Smooth muscle cell (in vitro differentiated cells): Measurements from ENCODE around the gene FAM20C. TPM values are rescaled to one million over a fixed set of nuclear protein-coding genes. Genes with fewer than 3 reads are reported as not detected.

Source experiments
- DNase-seq: peaks from one replicate; lab custom pipeline; 2025; ENCODE audit not compliant: unreplicated experiment; lab: John Stamatoyannopoulos, UW
- H2AFZ ChIP-seq: fragments of 200-600 bp; sonication (generic); 2 replicates; pipeline ENCODE4 v1.6.0; 2016; ENCODE audit warnings: antibody characterized with exemption, low read depth, mild to moderate bottlenecking
- H3F3A ChIP-seq: fragments of 200-600 bp; sonication (generic); 2 replicates; pipeline ENCODE4 v1.6.0; 2017; ENCODE audit warnings: antibody characterized with exemption, low read depth
- H3K27ac ChIP-seq: fragments of 200-600 bp; sonication (generic); 2 replicates; pipeline ENCODE4 v1.5.1; 2016; ENCODE audit warnings: low read depth, mild to moderate bottlenecking
- H3K27me3 ChIP-seq: fragments of 200-600 bp; sonication (generic); 2 replicates; pipeline ENCODE4 v1.6.1; 2016; ENCODE audit warnings: low read depth, mild to moderate bottlenecking
- H3K36me3 ChIP-seq: fragments of 200-600 bp; sonication (generic); 2 replicates; pipeline ENCODE4 v1.5.1; 2016; ENCODE audit warnings: low read depth
- H3K4me1 ChIP-seq: fragments of 200-600 bp; sonication (generic); 2 replicates; pipeline ENCODE4 v1.5.1; 2016; ENCODE audit warnings: low read depth
- H3K4me2 ChIP-seq: fragments of 200-600 bp; sonication (generic); 2 replicates; pipeline ENCODE4 v1.6.0; 2016; ENCODE audit warnings: mild to moderate bottlenecking
- H3K4me3 ChIP-seq: fragments of 200-600 bp; sonication (generic); 2 replicates; pipeline ENCODE4 v1.5.1; 2016; ENCODE audit warnings: mild to moderate bottlenecking
- H3K79me2 ChIP-seq: fragments of 200-600 bp; sonication (generic); 2 replicates; pipeline ENCODE4 v1.6.0; 2016; ENCODE audit warnings: low read depth, mild to moderate bottlenecking
- H3K9ac ChIP-seq: fragments of 200-600 bp; sonication (generic); 2 replicates; pipeline ENCODE4 v1.6.0; 2016; ENCODE audit warnings: low read depth
- H3K9me3 ChIP-seq: fragments of 200-600 bp; sonication (generic); replicated peaks from 2 replicates; pipeline ENCODE4 v1.5.1; 2016; ENCODE audit warnings: low read depth
- H4K20me1 ChIP-seq: fragments of 200-600 bp; sonication (generic); 2 replicates; pipeline ENCODE4 v1.6.0; 2016; ENCODE audit warnings: low read depth
- CTCF ChIP-seq: fragments of 200-600 bp; sonication (generic); IDR thresholded peaks from 2 replicates; pipeline ENCODE4 v1.5.1; 2017; ENCODE audit warnings: borderline replicate concordance, mild to moderate bottlenecking, antibody characterized with exemption; ENCODE audit not compliant: insufficient read depth, poor library complexity, severe bottlenecking
- WGBS: methylation state at CpG from one replicate; pipeline ENCODE4 v1.1.7; 2016; ENCODE audit warnings: low lambda C conversion rate; 5-methylcytosine and 5-hydroxymethylcytosine counted together
- polyA plus RNA-seq: library from polyadenylated mRNA; unstranded; fragments of >200 nt; fragmentation: Nextera tagmentation; extraction: Ambion mirVana; gene quantifications from 2 replicates; pipeline ENCODE4 v1.2.1, GENCODE V29; 2016
- total RNA-seq: library from RNA; depleted of rRNA; stranded (reverse); fragments of >200 nt; gene quantifications from 2 replicates; pipeline ENCODE4 v1.2.3, GENCODE V29; 2014

The FAM20C gene
- total and polyA plus RNA-seq, 2 experiments from 2014 or later = 5.6 to 6.2 TPM

GRCh38 chr7:251005-251404 lies 58.6 kb downstream of the FAM20C start:
- Histone ChIP-seq H4K20me1 (no peaks in the 10 kb centered on the region), H3K4me3 (no peak overlapping the region), H3K4me1 (no peaks in the 10 kb centered on the region), H3K27me3 (no peaks in the 10 kb centered on the region), H2AFZ (no peak overlapping the region), H3K9ac (no peak overlapping the region), H3K79me2 (no peaks in the 10 kb centered on the region), H3F3A (no peaks in the 10 kb centered on the region), H3K4me2 (no peak overlapping the region), H3K27ac (no peak overlapping the region), H3K36me3 (no peaks in the 10 kb centered on the region), H3K9me3 (no peaks in the 10 kb centered on the region)
- TF ChIP-seq CTCF = no peak
- no peak for DNase-seq
- WGBS = 97% methylated on average over 20 of the region's 20 CpGs

- no peaks in the 10 kb centered on the region for H3F3A ChIP-seq
- no peak overlapping the region for H3K9ac ChIP-seq
- no peak for DNase-seq
- H3K79me2 ChIP-seq = no peaks in the 10 kb centered on the region
- no peak overlapping the region for H2AFZ ChIP-seq
- H3K27ac ChIP-seq = no peak overlapping the region
- WGBS = 95% methylated on average over 21 of the region's 21 CpGs
- H3K4me2 ChIP-seq = no peak overlapping the region
- TF ChIP-seq CTCF = no peak
- no peak overlapping the region for H3K4me3 ChIP-seq
- no peaks in the 10 kb centered on the region for H3K36me3 ChIP-seq
- no peaks in the 10 kb centered on the region for H3K27me3 ChIP-seq
- no peaks in the 10 kb centered on the region for H3K4me1 ChIP-seq
- H4K20me1 ChIP-seq = no peaks in the 10 kb centered on the region
- no peaks in the 10 kb centered on the region for H3K9me3 ChIP-seq
Observed at GRCh38 chr7:251446-252175, 59.2 kb downstream of the FAM20C start.

GRCh38 chr7:252216-252965 lies 60.0 kb downstream of the FAM20C start:
- Histone ChIP-seq H3K4me3 (no peak overlapping the region), H2AFZ (no peak overlapping the region), H3K9ac (no peak overlapping the region), H3K27ac (no peak overlapping the region), H3K4me1 (no peaks in the 10 kb centered on the region), H3K27me3 (no peaks in the 10 kb centered on the region), H3K79me2 (no peaks in the 10 kb centered on the region), H4K20me1 (no peaks in the 10 kb centered on the region), H3K36me3 (no peaks in the 10 kb centered on the region), H3K4me2 (no peak overlapping the region), H3K9me3 (no peaks in the 10 kb centered on the region), H3F3A (no peaks in the 10 kb centered on the region)
- TF ChIP-seq CTCF = no peak
- no peak for DNase-seq
- 94% methylated on average over 26 of the region's 29 CpGs for WGBS
